ENCODE results near the gene MT3.

MT3 gene

DNA sequence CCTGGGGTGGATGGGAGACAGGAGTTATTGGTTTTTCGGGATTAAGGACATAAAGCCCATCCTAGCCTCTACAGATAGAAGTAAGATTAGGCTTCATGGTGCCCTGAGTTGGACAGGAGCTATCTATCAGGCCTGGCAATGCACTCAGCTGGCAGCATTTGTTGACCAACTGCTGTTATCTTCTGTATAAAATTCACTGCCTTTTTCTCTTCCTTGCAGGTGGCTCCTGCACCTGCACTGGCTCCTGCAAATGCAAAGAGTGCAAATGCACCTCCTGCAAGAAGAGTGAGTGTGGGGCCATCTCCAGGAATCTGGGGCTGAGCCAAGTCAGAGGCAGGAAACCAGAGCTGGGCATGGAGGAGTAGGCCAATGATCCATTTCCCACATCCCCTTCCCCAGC, 49.7 kb downstream of the MT3 start (continued):
- TF ChIP-seq TSHZ1 (tag by site-specific recombination; IDR thresholded peaks at IDR 0.05; ENCODE audit: borderline replicate concordance) (no peak), ZNF596 (tag by site-specific recombination; IDR thresholded peaks at IDR 0.05) (no peak), ZNF549 (tag by site-specific recombination; IDR thresholded peaks at IDR 0.05) (no peak), ZFHX2 (tag by site-specific recombination; conservative IDR thresholded peaks at IDR 0.05) (no peak), ZNF548 (tag by site-specific recombination; IDR thresholded peaks at IDR 0.05) (no peak), KLF9 (tag by site-specific recombination; IDR thresholded peaks at IDR 0.05; ENCODE audit: low read depth) (no peak), ZNF302 (tag by site-specific recombination; IDR thresholded peaks at IDR 0.05; ENCODE audit: low read depth) (no peak), GFI1B (tag by site-specific recombination; IDR thresholded peaks at IDR 0.05) (no peak), ZNF23 (tag by site-specific recombination; IDR thresholded peaks at IDR 0.05; ENCODE audit: borderline replicate concordance) (no peak), ZSCAN30 (tag by site-specific recombination; IDR thresholded peaks at IDR 0.05) (no peak), ZSCAN4 (tag by site-specific recombination; IDR thresholded peaks at IDR 0.05) (no peak), ZBTB17 (tag by site-specific recombination; IDR thresholded peaks at IDR 0.05) (no peak), ZNF792 (tag by site-specific recombination; IDR thresholded peaks at IDR 0.05) (no peak)
- TF ChIP-seq, protein P1, sequence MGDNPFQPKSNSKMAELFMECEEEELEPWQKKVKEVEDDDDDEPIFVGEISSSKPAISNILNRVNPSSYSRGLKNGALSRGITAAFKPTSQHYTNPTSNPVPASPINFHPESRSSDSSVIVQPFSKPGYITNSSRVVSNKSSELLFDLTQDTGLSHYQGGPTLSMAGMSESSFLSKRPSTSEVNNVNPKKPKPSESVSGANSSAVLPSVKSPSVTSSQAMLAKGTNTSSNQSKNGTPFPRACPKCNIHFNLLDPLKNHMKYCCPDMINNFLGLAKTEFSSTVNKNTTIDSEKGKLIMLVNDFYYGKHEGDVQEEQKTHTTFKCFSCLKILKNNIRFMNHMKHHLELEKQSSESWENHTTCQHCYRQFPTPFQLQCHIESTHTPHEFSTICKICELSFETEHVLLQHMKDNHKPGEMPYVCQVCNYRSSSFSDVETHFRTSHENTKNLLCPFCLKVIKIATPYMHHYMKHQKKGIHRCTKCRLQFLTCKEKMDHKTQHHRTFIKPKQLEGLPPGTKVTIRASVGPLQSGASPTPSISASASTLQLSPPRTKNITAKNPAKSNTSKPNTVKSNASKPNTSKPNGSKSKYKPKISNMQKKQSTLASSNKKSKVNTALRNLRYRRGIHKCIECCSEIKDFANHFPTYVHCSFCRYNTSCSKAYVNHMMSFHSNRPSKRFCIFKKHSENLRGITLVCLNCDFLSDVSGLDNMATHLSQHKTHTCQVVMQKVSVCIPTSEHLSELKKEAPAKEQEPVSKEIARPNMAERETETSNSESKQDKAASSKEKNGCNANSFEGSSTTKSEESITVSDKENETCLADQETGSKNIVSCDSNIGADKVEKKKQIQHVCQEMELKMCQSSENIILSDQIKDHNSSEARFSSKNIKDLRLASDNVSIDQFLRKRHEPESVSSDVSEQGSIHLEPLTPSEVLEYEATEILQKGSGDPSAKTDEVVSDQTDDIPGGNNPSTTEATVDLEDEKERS (tag by site-specific recombination; IDR thresholded peaks at IDR 0.05) = no peak

- Histone ChIP-seq H3K4me1 (ENCODE audit: control insufficient read depth, insufficient read depth, low read length) (no peaks in the 10 kb centered on the region), H3K4me3 (ENCODE audit: low read depth, low read length) (no peak overlapping the region), H3K36me3 (ENCODE audit: control insufficient read depth in 2 of 2, insufficient read depth in 1 of 2, low read length in 2 of 2) (no peaks in the 10 kb centered on the region), H3K9me3 (ENCODE audit: control insufficient read depth, insufficient read depth, low read depth, low read length) (no peaks in the 10 kb centered on the region), H3K27ac (ENCODE audit: extremely low read depth, low read depth, low read length) (no peak overlapping the region)
- ChIA-PET CTCF (interaction anchor here (1.1 kb wide), 1 partner anchor 62 kb away, joined by 4 read pairs; no protein-coding TSS in a partner anchor), POLR2A (no interaction called here)
- TF ChIP-seq ZNF214 (tag by site-specific recombination; IDR thresholded peaks at IDR 0.05; ENCODE audit: borderline replicate concordance) = no peak
- no peak for TF ChIP-seq ZNF426 (tag by site-specific recombination; IDR thresholded peaks at IDR 0.05)
- TF ChIP-seq ZNF114 (tag by site-specific recombination; IDR thresholded peaks at IDR 0.05) = no peak
- no peak for TF ChIP-seq ZNF830 (tag by site-specific recombination; IDR thresholded peaks at IDR 0.05; ENCODE audit: low read depth)
- no peak for TF ChIP-seq ZNF221 (tag by site-specific recombination; IDR thresholded peaks at IDR 0.05; ENCODE audit: borderline replicate concordance)
- no peak for TF ChIP-seq ZNF37A (tag by site-specific recombination; IDR thresholded peaks at IDR 0.05)
- no peak for TF ChIP-seq OVOL3 (tag by site-specific recombination; IDR thresholded peaks at IDR 0.05)
- TF ChIP-seq ZBTB17 (tag by site-specific recombination; IDR thresholded peaks at IDR 0.05) = no peak
- no peak for TF ChIP-seq ZNF530 (tag by site-specific recombination; IDR thresholded peaks at IDR 0.05; ENCODE audit: low read depth)
- no peak for TF ChIP-seq ZNF311 (tag by site-specific recombination; IDR thresholded peaks at IDR 0.05; ENCODE audit: borderline replicate concordance)
- no peak for TF ChIP-seq ZSCAN30 (tag by site-specific recombination; IDR thresholded peaks at IDR 0.05)
- TF ChIP-seq ZEB2 (tag by site-specific recombination; IDR thresholded peaks at IDR 0.05) = no peak
- TF ChIP-seq ZNF529 (tag by site-specific recombination; IDR thresholded peaks at IDR 0.05; ENCODE audit: insufficient replicate concordance) = no peak
- TF ChIP-seq ZNF433 (tag by site-specific recombination; IDR thresholded peaks at IDR 0.05; ENCODE audit: low read depth) = no peak
- TF ChIP-seq ZNF645 (tag by site-specific recombination; IDR thresholded peaks at IDR 0.05) = no peak
These were observed 50.7 kb downstream of the MT3 start for GRCh38 chr16:56640076-56640475.

Data from HEK293 (cell line).